OCI-LY7 (cell line): ENCODE data around the gene BCL2L14. TPM values are rescaled to one million over a fixed set of nuclear protein-coding genes. Genes with fewer than 3 reads are reported as not detected.
"Not testable (repeated sequence)": the region's sequence is repeated elsewhere in the genome, so short reads cannot be mapped to it uniquely, and the experiment has no call there.

ENCODE experiments used
- BruUV-seq: library from RNA; stranded (reverse); fragments of 400-500 nt; replicated peaks from 2 replicates; lab custom pipeline; 2021; lab: Mats Ljungman, UMichigan
- CTCF ChIA-PET: fragments of 300-600 bp; sonication (Branson Sonifier 250); formaldehyde crosslinking; loops from one replicate; lab custom pipeline; 2022; ENCODE audit warnings: antibody characterized with exemption; ENCODE audit not compliant: unreplicated experiment; lab: Charles Lee
- POLR2A ChIA-PET: fragments of 300-600 bp; sonication (Branson Sonifier 250); formaldehyde crosslinking; loops from one replicate; lab custom pipeline; 2022; ENCODE audit warnings: antibody characterized with exemption; lab: Charles Lee
- DNase-seq: peaks from one replicate; pipeline ENCODE4 v3.0.0-alpha.2; 2015; ENCODE audit warnings: low spot score
- H2AFZ ChIP-seq: fragments of 200-600 bp; sonication (generic), shearing (Covaris generic); 2 replicates; pipeline ENCODE4 v1.6.1; 2014; ENCODE audit warnings: mild to moderate bottlenecking, antibody characterized with exemption, low read length, moderate library complexity
- H3K27ac ChIP-seq: fragments of 200-600 bp; sonication (generic); 2 replicates; pipeline ENCODE4 v1.5.1; 2014; ENCODE audit warnings: mixed run types, low read depth, mild to moderate bottlenecking, moderate library complexity, low read length, inconsistent platforms; ENCODE audit not compliant: poor library complexity, severe bottlenecking
- H3K36me3 ChIP-seq: fragments of 200-600 bp; sonication (generic); 2 replicates; pipeline ENCODE4 v1.6.1; 2014; ENCODE audit warnings: mild to moderate bottlenecking, antibody characterized with exemption, low read length, moderate library complexity, mixed read lengths; ENCODE audit not compliant: insufficient read depth
- H3K4me1 ChIP-seq: fragments of 200-600 bp; sonication (generic); 2 replicates; pipeline ENCODE4 v1.5.1; 2014; ENCODE audit warnings: mild to moderate bottlenecking, low read length; ENCODE audit not compliant: insufficient read depth, poor library complexity, severe bottlenecking
- H3K4me2 ChIP-seq: fragments of 200-600 bp; sonication (generic); 2 replicates; pipeline ENCODE4 v1.6.1; 2014; ENCODE audit warnings: mild to moderate bottlenecking, low read length
- H3K4me3 ChIP-seq: fragments of 200-600 bp; sonication (generic); 2 replicates; pipeline ENCODE4 v1.5.1; 2014; ENCODE audit warnings: mild to moderate bottlenecking, low read depth, low read length; ENCODE audit not compliant: poor library complexity, severe bottlenecking
- H3K79me2 ChIP-seq: fragments of 200-600 bp; sonication (generic); 2 replicates; pipeline ENCODE4 v1.6.1; 2016; ENCODE audit warnings: low read depth, mild to moderate bottlenecking, low read length, moderate library complexity, mixed read lengths; ENCODE audit not compliant: insufficient read depth
- H3K9me2 ChIP-seq: fragments of 200-600 bp; sonication (generic); 2 replicates; pipeline ENCODE4 v1.6.1; 2016; ENCODE audit warnings: mild to moderate bottlenecking, low read length, mixed read lengths; ENCODE audit not compliant: insufficient read depth
- H3K9me3 ChIP-seq: fragments of 200-600 bp; sonication (generic); 2 replicates; pipeline ENCODE4 v1.6.1; 2014; ENCODE audit warnings: mild to moderate bottlenecking, mixed run types, low read length, mixed read lengths
- H4K20me1 ChIP-seq: fragments of 200-600 bp; sonication (generic); 2 replicates; pipeline ENCODE4 v1.6.1; 2014; ENCODE audit warnings: mild to moderate bottlenecking, antibody characterized with exemption, low read length, moderate library complexity, mixed read lengths; ENCODE audit not compliant: insufficient read depth
- CTCF ChIP-seq: fragments of 200-600 bp; sonication (generic); conservative IDR thresholded peaks from 2 replicates; pipeline ENCODE4 v1.5.1; 2014; ENCODE audit warnings: mild to moderate bottlenecking, antibody characterized with exemption, low read length, moderate library complexity, mixed read lengths
- EZH2phosphoT487 ChIP-seq: fragments of 200-600 bp; sonication (generic); IDR thresholded peaks from 2 replicates; pipeline ENCODE4 v1.6.1; 2018; ENCODE audit warnings: low read depth, borderline replicate concordance, mild to moderate bottlenecking, mixed run types, antibody characterized with exemption, low read length, moderate library complexity, mixed read lengths
- intact Hi-C: fragments of 100-400 bp; cut with micrococcal nuclease; formaldehyde crosslinking; loops from one replicate; pipeline ENCODE4 v1.10.0; 2022; ENCODE audit not compliant: unreplicated experiment
- total RNA-seq, 2 experiments: library from RNA; depleted of rRNA in 1 of 2; stranded (reverse); fragments of >200 nt in 1 of 2; shearing (Covaris generic) in 1 of 2; gene quantifications; 2 replicates each; pipeline ENCODE4 v1.2.3, GENCODE V29; 2014 to 2022

Gene BCL2L14
- total RNA-seq, 2 experiments from 2014 or later, result not detected

DNA sequence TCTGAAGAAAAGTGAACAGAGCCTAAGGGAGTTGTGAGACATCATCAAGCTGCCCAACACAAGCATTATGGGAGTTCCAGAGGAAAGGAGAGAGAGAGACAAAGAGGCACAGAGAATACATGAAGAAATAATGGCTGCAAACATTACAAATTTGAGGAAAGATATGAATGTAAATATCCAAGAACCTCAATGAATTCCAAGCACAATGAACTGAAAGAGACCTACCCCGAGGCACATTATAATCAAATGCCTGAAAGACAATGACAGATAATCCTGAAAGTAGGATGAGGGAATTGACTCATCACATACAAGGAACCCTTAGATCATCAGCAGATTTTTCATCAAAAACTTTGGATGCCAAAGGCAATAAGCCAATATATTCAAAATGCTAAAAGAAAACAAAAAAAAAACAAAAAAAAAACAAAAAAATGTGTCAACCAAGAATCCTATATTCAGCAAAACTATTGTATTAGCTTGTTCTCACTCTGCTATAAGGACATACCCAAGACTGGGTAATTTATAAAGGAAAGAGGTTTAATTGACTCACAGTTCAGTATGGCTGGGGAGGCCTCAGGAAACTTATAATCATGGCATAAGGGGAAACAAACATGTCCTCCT lies 37.8 kb downstream of the BCL2L14 start:
- no peak overlapping the region for H3K4me3 ChIP-seq
- no peaks in the 10 kb centered on the region for H3K79me2 ChIP-seq
- TF ChIP-seq CTCF, result no peak
- no peak for TF ChIP-seq EZH2phosphoT487
- BruUV-seq, result no TSS peak
- no peaks in the 10 kb centered on the region for H3K4me1 ChIP-seq
- peaks cover 7% of the 10 kb centered on the region; the same call in 1 of the 2 replicates for H3K9me3 ChIP-seq
- no peak overlapping the region for H3K27ac ChIP-seq
- no peak overlapping the region for H2AFZ ChIP-seq
- H4K20me1 ChIP-seq, result no peaks in the 10 kb centered on the region
- no peak overlapping the region for H3K4me2 ChIP-seq
- POLR2A ChIA-PET, result interaction anchor here (0.5 to 1.2 kb wide), 2 partner anchors 70 to 462 kb away, joined by 3 read pairs; no protein-coding TSS in a partner anchor
- intact Hi-C loops, result no loop called here
- H3K36me3 ChIP-seq, result no peaks in the 10 kb centered on the region
- DNase-seq, result no peak
- no peaks in the 10 kb centered on the region for H3K9me2 ChIP-seq
- CTCF ChIA-PET, result no interaction called here

- DNase-seq, H4K20me1 ChIP-seq, intact Hi-C loops, H3K9me2 ChIP-seq, H3K4me2 ChIP-seq, BruUV-seq, H3K36me3 ChIP-seq, H2AFZ ChIP-seq, POLR2A ChIA-PET, H3K9me3 ChIP-seq, H3K4me3 ChIP-seq, H3K4me1 ChIP-seq, H3K27ac ChIP-seq, CTCF ChIA-PET, H3K79me2 ChIP-seq: not testable (repeated sequence)
Observed at GRCh38 chr12:12110923-12111555, 40.3 kb downstream of the BCL2L14 start.

DNA sequence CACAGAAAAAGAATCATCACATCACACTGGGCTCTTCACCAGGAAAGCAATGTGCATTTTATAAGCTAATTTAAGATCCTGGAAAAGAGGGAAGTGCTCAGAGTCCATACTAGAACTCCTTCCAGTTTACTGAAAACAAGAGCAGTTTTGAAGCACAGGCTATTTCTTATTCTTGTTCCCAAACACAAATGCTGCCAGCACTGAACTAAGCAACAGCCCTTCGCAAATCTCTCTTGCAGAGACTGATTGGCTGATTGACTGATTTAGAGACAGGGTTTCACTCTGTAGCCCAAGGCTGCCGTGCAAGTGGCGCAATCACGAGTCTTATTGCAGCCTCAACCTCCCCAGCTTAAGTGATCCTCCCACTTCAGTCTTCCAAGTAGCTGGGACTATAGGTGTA lies 44.8 kb downstream of the BCL2L14 start:
- no peaks in the 10 kb centered on the region for H3K9me2 ChIP-seq

More for the DNA sequence above, 44.8 kb downstream of the BCL2L14 start:
- Histone ChIP-seq H3K36me3 (no peaks in the 10 kb centered on the region), H3K4me1 (no peaks in the 10 kb centered on the region), H3K4me3 (no peak overlapping the region), H3K27ac (no peak overlapping the region), H2AFZ (no peak overlapping the region), H3K9me3 (no peaks in the 10 kb centered on the region), H3K79me2 (no peaks in the 10 kb centered on the region), H3K4me2 (no peak overlapping the region), H4K20me1 (no peaks in the 10 kb centered on the region)
- ChIA-PET POLR2A (interaction anchor here (0.6 to 1.0 kb wide), 4 partner anchors 10 to 79 kb away, joined by 3 read pairs; no protein-coding TSS in a partner anchor), CTCF (no interaction called here)
- TF ChIP-seq CTCF (no peak), EZH2phosphoT487 (no peak)
- no TSS peak for BruUV-seq
- no peak for DNase-seq
- intact Hi-C loops, result no loop called here
